Endometrial microvascular endothelial cells (primary cell): Measurements from ENCODE around the gene CORIN. TPM values are rescaled to one million over a fixed set of nuclear protein-coding genes. Genes with fewer than 3 reads are reported as not detected.

Experiments
- in situ Hi-C: cut with HindIII; loops from 2 replicates; pipeline ENCODE4 v1.10.0; 2017; ENCODE audit warnings: low sequenced_read_pairs, low pct_unique_long_range_greater_than_20kb; ENCODE audit errors: inconsistent ontology term
- total RNA-seq: library from RNA; depleted of rRNA; stranded (reverse); fragments of >200 nt; gene quantifications from one replicate; pipeline ENCODE4 v1.2.3, GENCODE V29; 2015; ENCODE audit errors: inconsistent ontology term

The CORIN gene
- total RNA-seq, 1 donor from 2014 or later, result 0.28 TPM

DNA sequence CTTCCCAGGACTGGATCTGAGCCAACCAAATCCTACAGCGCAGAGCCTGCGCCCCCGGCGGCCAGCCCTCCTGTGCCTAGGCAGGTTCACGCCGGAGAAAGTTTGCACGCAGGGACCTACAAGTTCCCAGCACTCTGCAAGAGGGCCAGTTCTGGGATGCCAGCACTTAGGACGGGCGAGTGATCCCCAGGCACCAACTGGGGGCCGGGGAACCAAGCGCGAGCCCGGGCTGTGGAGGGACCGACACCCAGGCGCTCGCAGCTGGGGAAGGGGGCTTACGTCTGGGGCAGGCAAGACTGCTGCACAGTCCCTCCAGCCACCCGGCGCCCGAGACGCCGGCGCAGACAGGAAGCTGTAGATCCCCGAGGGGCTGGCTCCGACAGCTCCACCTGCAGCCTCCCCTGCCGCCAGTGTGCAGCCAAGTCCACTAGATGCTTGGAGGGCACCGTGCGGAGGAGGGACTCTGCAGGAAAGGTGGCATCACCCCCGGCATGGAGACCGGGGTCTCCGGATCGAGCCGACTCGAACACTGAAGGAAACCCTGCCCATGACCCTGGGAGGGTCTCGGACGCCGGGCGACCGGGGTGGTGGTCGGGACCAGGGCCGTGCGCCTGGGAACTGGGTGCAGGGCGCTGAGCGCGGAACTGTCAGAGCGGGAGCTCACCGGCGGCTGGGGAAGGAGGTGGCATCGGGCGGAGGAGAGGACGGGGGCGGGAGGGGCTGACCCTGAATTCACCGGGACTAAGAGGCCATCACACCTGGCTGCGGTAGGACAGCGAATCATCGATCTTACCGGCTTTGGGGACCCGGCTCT, 566 bp downstream of the CORIN start:
- in situ Hi-C loops, result no loop called here

DNA sequence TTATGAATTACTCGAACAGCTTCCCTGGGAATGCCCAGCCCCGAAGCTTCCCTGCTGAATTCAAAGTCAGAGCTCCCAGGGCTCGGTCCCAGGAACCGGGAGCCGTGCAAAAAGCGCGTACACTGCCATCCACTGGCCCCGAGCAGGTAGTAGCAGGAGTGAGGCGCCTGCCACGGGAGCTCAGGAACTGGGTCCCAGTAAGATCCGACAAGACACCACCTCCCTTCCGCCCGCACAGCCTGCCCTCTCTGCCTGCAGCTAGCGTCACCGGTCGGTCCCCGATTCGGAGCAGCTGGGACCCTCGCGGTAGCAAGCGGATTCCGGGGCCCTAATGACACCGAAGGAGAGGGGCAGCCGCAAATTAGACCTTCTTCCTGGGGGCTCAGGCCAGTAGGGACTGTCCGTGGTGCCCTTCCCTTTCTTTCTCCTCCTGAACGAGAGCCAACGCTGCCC, 1.2 kb downstream of the CORIN start:
- in situ Hi-C loops, result no loop called here

DNA sequence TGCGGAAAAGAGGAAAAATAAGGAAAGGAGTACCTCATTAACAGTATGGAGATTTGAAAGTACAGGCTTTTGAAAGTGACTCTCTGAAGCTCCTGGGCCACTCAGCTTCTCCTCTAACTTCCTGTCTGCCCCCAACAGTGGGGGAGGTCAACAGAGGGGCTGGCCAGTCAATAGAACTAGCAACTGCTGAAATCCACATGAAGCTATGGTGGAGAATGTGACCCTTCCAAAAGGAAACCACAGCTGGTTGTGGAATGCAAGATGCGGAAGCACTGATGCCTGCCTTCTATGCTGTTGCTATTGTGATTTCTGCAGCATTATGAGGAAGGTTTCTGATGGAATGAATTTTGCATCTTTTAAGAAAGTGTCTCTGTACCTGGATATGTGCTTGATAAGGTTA, 2.4 kb downstream of the CORIN start:
- in situ Hi-C loops, result no loop called here

DNA sequence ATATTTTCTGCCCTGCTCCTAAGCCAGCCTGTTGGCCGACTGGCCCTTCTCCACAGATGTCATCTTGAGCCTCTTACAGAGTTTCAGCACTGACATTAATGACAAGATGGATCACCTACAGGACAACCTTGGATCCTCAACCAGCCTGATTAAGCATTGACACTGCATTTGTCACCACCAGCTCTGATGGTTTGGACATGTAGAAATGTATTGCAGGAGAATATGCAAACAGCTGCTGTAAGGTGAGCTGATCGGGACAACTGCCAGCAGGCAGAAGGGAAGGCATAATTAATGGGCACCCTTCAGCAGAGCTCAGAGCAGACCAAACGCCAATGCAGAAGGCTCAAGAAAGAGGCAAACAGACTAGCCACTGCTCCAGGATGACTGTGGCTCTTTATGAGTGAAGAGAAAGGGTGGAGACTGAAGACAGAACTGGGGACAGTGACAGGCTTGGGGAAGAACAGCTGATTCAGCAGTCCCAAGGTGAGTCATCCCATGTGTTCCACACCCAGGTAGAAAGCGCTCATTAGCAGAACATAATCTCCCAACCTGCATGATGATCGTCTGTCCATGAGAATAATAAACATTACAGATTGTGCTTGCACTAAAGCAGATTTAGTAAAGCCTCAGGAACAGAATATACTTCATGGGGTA, 6.7 kb downstream of the CORIN start:
- in situ Hi-C loops, result no loop called here

GRCh38 chr4:47830265-47831025, 7.4 kb downstream of the CORIN start:
- in situ Hi-C loops, result no loop called here

DNA sequence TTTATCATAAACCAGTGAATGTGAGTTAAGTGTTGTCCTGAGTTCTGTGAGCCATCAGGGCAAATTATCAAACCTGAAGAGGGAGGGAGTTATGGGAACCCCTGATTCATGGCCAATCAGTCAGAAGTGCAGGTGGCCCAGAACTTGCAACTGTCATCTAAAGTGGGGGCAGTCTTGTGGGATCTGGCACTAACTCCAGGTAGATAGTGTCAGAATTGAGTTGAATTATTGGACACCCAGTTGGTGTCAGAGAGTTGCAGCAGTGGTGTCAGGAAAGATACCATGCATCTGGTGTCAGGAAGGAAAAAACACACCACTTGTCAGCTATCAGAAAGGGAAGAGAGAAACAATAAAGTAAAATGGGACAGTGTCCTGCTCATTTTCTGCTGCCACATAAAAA, 8.4 kb downstream of the CORIN start:
- in situ Hi-C loops, result no loop called here

DNA sequence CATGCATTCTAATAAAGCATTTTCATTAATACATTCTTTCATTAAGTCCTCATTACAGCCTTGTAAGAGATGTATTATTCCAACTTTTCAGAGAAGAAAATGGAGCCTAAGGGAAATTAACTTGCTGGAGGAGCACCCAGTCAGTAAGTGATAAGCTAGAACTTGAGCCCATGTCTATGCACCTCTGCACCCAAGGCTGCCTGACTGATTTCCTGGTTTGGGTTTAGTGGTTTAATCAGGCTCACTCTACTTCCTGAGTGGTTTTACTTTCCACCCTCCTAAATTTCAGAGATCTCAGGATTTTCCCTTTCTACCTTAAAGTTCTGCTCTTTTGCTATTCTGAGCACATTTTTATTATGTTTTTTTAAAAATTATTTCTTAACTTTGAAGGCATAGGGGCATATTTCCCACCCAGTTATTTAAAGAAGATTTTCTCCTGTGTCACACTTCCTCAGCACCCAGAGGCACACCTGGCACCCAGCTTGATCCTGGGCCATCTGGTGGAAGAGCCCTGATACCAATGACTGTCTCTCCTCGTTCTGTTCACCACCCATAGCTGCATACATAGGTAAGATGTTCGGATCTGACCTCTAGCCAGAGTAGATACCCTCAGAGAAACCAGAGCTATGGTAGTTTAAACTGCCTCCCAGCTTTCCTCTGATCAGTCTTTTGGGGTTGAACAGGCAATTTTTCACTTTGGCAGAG, 10.4 kb downstream of the CORIN start:
- in situ Hi-C loops, result no loop called here

- in situ Hi-C loops, result no loop called here
Observed at GRCh38 chr4:47824840-47825239, 13.0 kb downstream of the CORIN start.

DNA sequence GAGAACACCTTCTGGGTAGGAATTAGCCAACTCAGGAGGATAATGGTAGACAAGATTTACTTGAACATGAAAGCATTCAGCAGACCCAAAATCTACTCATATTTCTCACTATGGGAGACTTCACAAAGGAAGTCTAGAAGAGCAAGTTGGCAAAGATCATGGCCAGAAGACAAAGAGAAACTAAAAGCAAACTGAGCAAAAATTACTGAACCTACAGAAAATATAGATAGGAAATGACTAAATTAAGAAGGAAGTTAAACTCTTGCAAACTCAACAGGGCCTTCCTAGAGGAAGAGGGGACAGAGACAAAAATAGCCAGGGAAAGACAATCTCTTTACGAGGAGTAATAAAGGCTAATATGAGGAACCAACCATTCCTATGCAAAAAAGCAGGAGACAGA, 18.7 kb downstream of the CORIN start:
- in situ Hi-C loops, result no loop called here

GRCh38 chr4:47817275-47817674, 20.6 kb downstream of the CORIN start:
- in situ Hi-C loops, result no loop called here

GRCh38 chr4:47816748-47817147, 21.1 kb downstream of the CORIN start:
- in situ Hi-C loops, result no loop called here

DNA sequence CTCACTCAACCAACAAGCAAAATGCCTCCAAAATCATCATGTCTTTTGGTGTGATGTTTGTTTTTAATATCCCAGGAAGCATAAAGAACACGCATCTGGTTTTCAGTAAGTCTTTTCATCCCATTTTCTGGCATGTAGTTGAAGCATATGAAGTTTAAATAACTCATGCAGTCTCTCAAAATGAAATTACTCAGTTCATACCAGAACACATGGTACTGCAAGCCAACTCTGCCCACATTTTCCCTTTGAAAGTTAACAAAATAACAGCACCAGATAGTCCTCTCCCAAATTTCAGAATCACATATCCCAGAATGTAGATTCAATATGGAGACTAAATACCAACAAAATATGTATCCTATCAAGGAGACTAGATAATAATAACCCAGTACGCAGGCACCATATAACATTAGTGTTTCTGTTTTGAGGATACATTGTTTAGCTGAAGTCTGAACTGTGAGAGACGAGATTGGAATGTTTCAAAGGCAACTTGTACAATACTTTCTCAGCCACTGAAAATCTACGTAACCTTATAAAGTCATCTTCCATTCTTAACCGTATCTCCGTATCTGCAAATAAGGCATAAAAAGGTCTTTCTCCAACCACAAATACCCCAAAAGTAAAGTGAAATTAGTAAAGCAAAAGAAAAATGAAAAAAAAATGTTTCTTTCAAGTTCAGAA, 23.1 kb downstream of the CORIN start:
- in situ Hi-C loops, result no loop called here

DNA sequence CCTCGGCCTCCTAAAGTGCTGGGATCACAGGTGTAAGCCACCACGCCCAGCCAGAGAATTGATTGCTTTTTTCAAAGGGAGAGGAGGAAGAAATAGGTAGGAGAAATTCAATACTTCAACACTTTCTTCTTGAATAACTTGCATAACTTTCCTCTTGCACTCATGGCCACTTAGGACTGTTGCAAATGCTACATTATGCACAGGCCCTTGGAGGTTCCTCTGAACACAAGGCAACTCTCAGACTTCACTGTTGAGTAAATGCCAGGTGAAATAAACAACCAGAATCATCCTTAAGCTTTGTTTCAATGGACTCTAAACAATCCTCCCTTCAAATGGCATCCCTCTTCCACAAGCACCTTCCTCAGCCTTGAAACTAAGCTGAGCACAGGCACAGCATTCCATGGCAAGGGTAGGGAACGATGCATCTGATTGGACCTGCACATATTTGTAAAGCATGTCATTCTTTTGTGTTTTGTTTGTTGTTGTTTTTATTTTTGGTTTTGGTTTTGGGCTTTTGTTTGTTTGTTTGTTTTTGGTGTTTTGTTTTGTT, 28.1 kb downstream of the CORIN start:
- in situ Hi-C loops, result no loop called here

GRCh38 chr4:47804598-47804997, 33.3 kb downstream of the CORIN start:
- in situ Hi-C loops, result no loop called here

- in situ Hi-C loops, result no loop called here
Observed at GRCh38 chr4:47801481-47802002, 36.3 kb downstream of the CORIN start.

- in situ Hi-C loops, result no loop called here
Observed at GRCh38 chr4:47798165-47798564, 39.7 kb downstream of the CORIN start.

DNA sequence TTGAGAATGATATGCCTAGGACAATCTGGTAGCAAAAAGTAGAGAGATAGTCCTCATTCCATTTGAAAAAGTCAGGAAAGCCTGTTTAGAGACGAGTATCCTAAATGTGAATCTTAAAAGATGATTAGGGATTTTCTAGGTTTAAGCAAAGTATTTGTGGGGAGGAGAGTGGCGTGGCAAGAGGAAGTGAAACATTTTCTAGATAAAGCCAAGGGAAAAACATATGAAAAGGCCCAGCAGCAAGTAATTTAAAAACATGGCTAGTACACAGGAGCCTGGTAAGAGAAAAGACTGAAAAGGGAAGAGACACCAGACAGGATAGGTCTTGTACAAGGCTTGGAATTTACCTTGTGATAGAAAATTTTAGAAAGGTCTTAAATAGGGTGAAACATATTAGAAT, 45.9 kb downstream of the CORIN start:
- in situ Hi-C loops, result no loop called here

- in situ Hi-C loops, result no loop called here
Observed at GRCh38 chr4:47790105-47790504, 47.8 kb downstream of the CORIN start.
